G401.6 (cell line): ENCODE data around the gene KRT26.
"Not testable (repeated sequence)": the region's sequence is repeated elsewhere in the genome, so short reads cannot be mapped to it uniquely, and the experiment has no call there.

Source experiments
- FAIRE-seq: peaks from 2 replicates; lab custom pipeline; 2012; peaks lifted over from hg19 to GRCh38; lab: Jason Lieb, UNC

The KRT26 gene

GRCh38 chr17:40772101-40772500 is at the start of gene KRT26:
Gene KRT26 (minus strand): TSS chr17:40772201. CDS start chr17:40772113, 88 bp downstream.
- no peak for FAIRE-seq

GRCh38 chr17:40821536-40821935 is 49.5 kb upstream of the KRT26 start:
- no peak for FAIRE-seq

GRCh38 chr17:40820228-40820838 is 48.3 kb upstream of the KRT26 start:
- no peak for FAIRE-seq

GRCh38 chr17:40819528-40820125 is 47.6 kb upstream of the KRT26 start:
- FAIRE-seq, result no peak

- FAIRE-seq, result no peak
Measured at GRCh38 chr17:40818733-40819527, 46.9 kb upstream of the KRT26 start.

GRCh38 chr17:40818343-40818732 is 46.3 kb upstream of the KRT26 start:
- FAIRE-seq, result no peak

- FAIRE-seq, result no peak
Measured at GRCh38 chr17:40817103-40817682, 45.2 kb upstream of the KRT26 start.

GRCh38 chr17:40816569-40816968 is 44.6 kb upstream of the KRT26 start:
- FAIRE-seq, result no peak

GRCh38 chr17:40815381-40815780 is 43.4 kb upstream of the KRT26 start:
- FAIRE-seq, result no peak

- FAIRE-seq, result not testable (repeated sequence)
Measured at GRCh38 chr17:40814657-40815056, 42.7 kb upstream of the KRT26 start.

GRCh38 chr17:40813804-40814203 is 41.8 kb upstream of the KRT26 start:
- FAIRE-seq, result no peak

GRCh38 chr17:40812639-40813038 is 40.6 kb upstream of the KRT26 start:
- no peak for FAIRE-seq

GRCh38 chr17:40810494-40810893 is 38.5 kb upstream of the KRT26 start:
- no peak for FAIRE-seq

GRCh38 chr17:40809721-40810421 is 37.9 kb upstream of the KRT26 start:
- no peak for FAIRE-seq

- FAIRE-seq, result no peak
Measured at GRCh38 chr17:40806131-40806530, 34.1 kb upstream of the KRT26 start.

- peak; percentile 95 for FAIRE-seq
Measured at GRCh38 chr17:40803617-40804082, 31.6 kb upstream of the KRT26 start.

- FAIRE-seq, result no peak
Measured at GRCh38 chr17:40801157-40801556, 29.2 kb upstream of the KRT26 start.

GRCh38 chr17:40800381-40800780 is 28.4 kb upstream of the KRT26 start:
- no peak for FAIRE-seq

- FAIRE-seq, result no peak
Measured at GRCh38 chr17:40799859-40800258, 27.9 kb upstream of the KRT26 start, which contains the start of gene KRT28. Gene KRT28 (minus strand): TSS chr17:40799959. CDS start chr17:40799893, 66 bp downstream.

- FAIRE-seq, result no peak
Measured at GRCh38 chr17:40796846-40797245, 24.8 kb upstream of the KRT26 start.

GRCh38 chr17:40795019-40795667 is 23.1 kb upstream of the KRT26 start:
- FAIRE-seq, result no peak

GRCh38 chr17:40794466-40794865 is 22.5 kb upstream of the KRT26 start:
- FAIRE-seq, result no peak
